Endometrium (tissue), 2 donors: ENCODE results near the gene GNB1.
"Not testable (repeated sequence)": the region's sequence is repeated elsewhere in the genome, so short reads cannot be mapped to it uniquely, and the experiment has no call there.

ENCODE experiments used
- FAIRE-seq: peaks from 2 replicates; lab custom pipeline; 2012; peaks lifted over from hg19 to GRCh38; lab: Jason Lieb, UNC
- donor health status: control.
- donor health status: control.

Gene GNB1

DNA sequence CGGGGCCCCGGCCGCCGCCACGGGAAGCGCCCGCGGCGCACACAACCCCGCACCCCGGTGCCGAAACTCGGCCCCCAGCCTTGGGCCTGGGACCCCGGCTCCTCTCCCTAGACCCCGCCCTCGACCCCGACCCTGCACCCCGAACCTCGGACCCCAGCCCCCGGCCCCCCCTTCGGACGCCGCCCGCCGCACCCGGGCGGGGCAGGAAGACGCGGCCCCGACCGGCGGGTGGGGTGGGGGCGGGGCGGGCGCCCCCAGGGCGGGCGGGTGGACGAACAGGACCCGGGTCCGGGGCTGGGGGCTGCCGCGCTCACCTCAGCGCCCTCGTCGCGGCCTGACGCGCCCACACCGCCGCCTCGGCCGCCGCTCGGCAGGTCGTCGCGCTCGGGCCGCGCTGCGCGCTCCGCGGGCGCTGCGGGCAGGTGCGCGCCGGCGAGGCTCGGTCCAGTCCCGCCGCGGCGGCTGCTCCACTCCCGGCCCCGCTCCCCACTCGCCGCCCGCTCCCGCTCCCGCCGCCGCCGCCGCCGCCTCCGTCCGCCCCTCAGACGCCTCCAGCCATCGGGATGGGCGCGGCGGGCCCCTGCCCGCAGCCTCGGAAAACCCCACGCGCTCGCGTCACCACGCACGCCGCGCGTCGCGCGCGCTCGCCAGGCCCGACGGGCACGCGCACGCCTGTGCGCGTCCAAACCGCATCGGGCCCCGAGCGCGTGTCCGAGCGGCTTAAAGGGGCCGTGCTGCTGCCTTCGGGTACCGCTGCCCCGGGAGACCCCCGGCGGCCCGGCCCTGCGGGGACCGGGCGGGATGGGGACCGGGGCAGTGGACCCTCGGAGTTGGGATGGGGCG, at the start of gene GNB1:
GNB1 (minus strand) TSS at position 582 of the 843 bp plus-strand sequence. CDS start 65,634 bp downstream, outside the sequence.
- no peak for FAIRE-seq

DNA sequence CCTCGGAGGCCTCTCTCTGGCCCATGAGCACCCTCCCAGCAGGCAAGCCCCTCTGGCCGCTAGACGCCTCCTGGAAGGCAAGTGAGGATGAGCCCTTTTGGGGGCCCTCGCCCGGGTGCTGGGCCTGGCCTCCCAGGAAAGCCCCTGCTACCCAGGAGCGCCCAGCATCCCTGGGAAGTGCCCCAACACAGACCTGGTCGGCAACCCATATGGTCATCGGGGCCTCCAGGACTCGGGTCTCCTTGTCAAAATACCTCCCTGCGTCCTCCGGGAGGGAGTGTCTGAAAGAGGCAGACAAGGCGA, 49.2 kb upstream of the GNB1 start:
- FAIRE-seq: no peak

DNA sequence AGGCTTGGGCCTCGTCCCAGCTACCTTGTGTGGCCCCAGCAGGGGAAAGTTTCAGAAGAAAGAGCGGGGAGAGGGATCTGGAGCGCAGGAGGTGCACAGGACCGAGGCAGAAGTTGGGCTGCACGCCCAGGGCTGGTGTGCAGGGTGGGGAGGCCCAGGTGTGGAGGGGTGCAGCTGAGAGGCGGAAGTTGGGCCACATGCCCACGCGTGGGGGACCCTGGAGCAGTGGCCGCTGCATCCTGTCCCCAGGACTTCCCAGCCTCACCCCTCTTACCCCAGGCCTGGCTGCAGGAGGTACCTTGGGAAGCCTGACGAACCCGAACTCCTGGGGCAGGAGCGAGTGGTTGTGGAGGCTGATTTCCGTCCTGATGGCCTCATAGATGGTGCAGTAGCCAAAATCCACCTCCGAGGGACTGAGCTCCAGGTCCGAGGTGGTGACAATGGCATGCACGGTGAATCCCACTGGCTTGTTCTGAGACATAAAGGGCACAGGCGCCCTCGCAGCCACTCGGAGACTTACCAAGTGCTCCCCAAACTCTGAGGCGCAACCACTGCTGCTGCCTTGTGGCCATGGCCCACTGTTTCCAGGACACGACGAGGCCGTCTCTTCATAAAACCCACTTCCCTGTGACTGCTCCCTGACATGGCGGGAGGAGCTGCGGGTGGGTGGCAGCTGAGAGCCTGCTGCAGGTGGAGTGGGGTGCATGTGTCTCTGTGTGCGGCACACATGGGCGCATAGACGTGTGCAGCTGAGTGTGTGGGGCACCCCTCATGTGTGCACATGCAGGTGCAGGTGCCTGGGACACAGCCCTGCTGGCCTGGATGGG, 48.6 kb upstream of the GNB1 start:
- FAIRE-seq: no peak

DNA sequence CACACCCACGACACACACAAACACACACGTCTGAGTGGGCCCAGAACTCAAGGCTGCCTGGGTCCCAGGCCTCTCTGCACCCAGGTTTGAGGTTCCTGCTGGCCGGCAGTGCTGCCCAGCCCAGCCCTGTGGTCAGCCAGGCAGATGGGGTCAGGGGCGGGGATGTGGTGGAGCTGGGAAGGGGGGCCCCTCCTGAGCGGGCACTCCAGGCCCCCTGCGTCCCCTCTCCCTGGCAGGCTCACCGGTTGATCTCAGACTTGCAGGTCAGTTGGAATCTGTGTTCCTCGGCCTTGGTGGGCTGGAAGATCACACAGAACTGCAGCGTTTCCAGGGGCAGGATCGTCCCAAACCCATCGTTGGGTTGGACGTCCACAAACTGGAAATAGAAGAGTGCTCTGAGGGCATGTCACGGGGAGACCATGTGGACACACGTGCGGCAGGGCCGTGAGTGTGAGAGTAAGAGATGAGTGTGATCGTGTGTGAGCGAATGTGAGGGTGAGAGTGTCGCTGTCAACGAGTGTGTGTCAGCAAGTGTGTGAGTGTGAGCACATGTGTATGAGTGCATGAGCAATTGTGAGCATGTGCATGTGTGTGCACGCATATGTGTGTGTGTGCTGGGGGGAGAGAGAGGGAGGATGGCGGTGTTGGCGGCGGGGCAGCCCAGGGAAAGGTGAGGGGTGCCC, 47.9 kb upstream of the GNB1 start:
- FAIRE-seq: no peak

DNA sequence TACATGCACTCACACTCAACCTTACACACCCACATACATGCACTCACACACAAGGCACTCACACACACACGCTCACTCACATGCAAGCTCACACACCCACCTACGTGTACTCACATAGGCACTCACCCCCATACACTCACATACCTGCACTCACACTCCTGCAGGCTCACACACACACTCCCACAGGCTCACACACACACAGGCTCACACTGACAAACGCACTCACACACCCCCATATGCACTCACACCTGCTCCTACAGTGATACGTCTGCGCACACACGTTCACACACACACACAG, 47.3 kb upstream of the GNB1 start:
- FAIRE-seq: no peak

DNA sequence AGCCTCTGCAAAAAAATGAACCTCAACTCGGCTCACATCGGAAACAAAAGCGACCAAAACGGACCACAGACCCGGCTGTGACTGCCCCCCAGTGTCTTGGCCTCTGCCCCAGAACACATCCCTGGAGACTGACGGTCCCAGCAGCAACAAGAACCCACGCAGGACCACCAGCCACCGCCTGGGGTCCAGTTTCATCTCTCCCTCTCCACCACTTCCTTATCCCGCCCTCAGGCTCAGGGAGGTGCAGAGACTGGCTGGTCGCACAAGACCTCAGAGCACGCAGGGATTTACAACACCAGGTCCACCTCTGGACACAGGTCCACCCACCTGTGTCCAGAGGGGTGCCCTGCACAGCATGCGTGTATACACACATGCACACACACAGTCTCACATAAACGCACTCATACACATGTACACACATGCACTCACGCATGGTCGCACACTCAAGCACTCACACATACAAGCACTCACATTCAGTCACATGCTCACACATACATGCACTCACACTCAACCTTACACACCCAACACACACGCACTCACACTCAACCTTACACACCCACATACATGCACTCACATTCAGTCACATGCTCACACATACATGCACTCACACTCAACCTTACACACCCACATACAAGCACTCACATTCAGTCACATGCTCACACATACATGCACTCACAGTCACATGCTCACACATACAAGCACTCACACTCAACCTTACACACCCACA, 46.8 kb upstream of the GNB1 start:
- no peak for FAIRE-seq

DNA sequence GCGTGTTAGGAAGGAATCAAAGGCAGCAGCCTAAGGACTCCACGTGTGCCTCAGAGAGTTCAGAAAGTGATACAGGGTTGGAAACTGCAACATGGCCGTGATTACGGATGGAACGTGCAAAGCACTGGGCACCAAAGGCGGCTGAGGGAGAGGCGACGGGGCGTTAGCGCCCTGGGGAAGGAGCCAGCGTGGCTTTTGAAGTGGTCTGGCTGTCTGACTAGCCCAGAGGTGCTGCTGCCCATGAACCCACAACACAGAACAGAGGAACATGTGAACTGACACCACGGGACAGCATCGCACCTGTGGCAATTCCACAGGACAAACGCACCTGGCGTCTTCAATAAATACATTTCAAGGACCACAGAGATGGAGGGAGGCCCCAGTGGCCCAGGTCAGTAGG, 46.2 kb upstream of the GNB1 start:
- FAIRE-seq: no peak

DNA sequence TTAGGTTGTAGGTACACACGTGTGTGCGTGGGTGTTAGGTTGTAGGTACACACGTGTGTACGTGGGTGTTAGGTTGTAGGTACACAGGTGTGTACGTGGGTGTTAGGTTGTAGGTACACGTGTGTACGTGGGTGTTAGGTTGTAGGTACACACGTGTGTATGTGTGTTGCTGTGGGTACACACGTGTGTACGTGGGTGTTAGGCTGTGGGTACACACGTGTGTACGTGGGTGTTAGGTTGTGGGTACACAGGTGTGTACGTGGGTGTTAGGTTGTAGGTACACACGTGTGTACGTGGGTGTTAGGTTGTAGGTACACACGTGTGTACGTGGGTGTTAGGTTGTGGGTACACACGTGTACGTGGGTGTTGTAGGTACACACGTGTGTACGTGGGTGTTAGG, 44.0 kb upstream of the GNB1 start:
- FAIRE-seq: not testable (repeated sequence)

DNA sequence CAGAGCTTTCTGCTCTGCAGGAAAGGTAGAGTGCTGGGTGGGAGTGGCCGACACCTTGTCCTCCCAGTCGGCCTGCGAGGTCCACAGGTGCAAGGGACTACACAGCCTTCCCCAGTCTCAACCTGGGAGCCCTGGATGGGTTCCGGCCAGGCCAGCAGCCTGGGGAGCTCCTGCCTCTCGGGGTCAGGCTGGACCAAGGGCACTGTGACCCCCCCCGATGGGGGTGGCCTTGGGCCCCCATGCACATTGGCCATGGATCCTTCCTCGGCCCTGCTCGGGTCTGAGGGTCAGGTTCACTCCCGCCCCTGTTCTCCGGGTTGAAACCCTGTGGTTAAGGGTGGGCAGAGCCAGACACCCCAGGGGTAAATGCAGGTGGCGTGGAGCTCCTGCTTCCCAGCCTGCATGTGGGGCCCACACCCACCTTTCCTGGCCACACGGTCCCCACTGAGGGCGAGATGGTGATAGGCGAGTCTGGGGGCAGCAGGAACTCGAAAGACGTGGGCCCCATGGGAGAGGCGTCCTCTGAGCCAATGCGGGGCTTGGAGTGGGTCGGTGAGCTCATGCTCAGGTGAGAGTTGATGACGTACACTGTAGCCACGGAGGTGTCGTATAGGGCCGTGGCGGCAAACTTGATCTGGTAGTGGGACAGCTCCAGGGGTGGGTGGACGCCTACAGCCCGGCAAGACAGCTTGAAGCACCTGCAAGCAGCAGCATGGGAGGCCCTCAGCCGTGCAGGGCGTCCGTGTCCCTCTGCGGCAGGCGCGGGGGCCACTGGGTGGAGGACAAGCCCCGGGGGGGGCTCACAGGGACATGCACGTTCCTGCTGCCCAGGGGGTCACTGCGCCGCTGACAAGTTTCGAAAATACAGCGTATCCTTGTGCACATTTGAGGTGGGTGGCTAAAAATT, 39.0 kb upstream of the GNB1 start:
- FAIRE-seq: no peak

DNA sequence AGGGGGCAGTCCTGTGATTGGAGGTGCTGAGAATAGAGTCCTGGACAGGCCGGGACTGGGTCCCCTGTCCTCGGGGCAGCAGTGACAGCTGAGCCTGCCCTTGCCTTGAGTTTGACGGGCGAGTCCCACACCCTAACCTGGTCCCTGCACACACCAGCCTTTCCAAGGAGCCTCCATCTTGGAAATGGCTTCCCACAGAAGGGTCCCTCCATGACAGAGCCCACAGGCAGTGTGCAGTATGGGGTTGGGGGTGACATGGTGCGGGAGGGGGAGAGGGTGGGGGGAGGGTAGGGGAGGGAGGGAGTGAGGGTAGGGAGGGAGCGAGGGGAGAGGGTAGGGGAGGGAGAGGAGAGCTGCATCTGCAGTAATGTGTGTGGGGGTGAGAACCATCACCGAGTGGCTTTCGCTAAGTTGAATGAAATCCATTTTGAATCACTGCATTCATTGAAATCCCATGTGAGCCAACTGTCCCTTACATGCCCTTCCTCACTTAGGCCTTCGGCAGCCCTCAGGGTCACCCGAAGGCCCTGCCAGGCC, 38.3 kb upstream of the GNB1 start:
- FAIRE-seq: no peak

DNA sequence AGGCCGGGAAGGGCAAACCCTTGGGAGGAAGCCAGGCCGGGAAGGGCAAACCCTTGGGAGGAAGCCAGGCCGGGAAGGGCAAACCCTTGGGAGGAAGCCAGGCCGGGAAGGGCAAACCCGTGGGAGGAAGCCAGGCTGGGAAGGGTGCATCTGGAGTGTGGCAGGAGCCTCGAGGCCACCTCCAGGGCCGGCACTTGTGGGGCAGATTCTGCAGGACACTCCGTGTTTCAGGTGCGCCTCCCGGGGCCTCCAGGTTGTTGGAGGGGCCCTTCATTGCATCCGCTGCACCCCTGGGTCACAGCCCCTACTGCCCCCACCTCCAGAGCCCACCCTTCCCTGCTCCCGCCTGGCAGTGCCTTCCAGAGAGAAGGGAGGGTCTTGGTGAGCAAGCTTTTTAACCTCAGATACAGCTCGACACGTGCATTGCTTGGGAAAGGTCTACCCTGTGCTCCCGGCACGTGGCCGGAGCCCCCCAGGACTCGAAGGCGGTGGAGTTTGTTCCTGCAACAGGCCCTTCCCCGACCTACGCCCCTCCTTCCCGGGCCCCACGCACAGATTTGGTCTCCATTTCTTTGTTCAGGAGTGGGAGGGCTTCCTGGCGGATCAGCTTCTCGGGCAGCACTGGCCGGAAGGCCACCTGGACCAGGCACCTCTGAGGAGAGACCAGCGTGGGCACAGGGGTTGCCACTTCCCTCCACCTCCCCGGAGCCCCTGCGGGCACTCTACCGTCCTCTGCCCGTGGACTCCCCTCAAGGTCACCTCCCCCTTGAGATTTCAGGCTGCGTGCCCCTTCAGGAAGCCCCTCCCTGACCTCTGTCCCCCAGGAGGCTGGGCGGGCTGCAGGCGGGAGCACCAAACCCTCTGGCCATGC, 37.6 kb upstream of the GNB1 start:
- FAIRE-seq: no peak

DNA sequence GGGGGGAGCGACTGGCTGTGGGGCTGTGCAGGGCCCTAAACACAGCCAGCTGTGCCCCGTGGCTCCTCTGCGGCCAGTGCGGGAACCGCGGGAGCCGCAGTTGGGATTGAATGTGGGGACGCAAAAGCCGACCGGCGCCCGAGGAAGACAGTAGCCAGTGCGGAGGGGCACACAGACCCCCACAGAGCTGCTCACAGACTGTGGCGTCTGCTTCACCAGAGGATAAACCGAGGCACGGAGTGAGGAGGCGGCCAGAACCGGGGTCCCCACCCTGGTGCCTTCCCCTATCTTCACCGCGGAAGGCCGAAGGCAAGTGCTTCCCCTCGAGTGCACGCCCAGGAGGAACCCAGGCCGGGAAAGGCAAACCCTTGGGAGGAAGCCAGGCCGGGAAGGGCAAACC, 36.9 kb upstream of the GNB1 start:
- FAIRE-seq: no peak

DNA sequence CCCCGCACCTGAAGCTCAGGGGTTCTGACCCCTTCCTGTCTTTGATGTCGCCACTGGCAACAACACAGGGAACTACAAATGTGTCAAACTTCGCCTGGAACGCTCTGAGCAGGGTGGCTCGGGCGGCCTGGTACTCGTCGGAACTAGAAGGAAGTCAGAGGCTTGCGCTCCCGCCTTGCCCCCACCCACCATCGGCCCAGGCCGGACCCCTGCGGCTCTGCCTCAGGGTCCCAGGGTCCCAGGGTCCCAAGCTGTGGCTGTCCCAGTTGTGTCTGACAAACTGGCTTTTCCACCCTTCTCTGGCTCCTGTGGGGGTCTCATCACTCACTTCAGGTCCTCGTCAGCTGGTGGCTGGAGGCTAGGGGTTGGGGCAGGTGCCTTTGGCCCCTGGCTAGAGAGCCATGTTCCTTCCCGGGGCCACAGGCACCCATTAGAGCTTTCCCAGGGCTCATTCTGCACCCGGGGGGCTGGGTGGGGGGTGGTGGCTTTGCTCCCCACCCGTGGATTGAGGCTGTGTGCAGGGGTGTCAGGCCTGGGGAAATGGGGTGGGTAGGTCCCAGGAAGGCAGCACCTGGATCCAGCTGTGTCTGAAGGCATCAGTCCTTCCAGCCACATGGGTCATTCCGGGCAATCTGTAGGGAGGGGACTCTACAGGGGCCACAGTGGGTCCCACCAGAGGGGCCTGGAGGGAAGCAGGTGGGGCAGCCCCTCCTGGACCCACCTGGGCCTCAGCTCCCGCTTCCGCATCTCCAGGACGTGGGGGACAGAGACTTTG, 36.2 kb upstream of the GNB1 start:
- no peak for FAIRE-seq

DNA sequence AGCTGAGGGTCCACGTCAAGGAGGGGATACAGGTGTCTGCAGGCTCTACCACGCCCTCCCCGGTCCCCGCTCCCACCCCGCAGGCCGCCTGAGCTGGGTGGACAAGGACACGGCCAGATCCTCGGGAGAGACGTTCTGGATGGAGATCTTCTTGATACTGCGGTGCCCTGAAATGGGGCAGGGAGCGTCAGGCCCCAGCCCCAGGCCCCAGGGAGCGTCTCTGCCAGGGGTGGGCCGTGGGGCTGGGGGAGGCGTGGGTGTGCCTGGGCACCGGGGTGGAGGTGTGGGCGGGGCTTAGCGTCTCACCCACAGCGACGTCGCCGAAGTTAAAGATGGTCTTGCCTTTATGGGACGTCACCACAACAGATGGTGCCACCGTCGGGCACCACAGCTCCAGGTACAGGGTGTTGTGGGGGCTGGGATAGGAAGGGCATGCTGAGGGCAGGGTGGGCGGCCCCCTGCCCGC, 35.5 kb upstream of the GNB1 start:
- FAIRE-seq: no peak

DNA sequence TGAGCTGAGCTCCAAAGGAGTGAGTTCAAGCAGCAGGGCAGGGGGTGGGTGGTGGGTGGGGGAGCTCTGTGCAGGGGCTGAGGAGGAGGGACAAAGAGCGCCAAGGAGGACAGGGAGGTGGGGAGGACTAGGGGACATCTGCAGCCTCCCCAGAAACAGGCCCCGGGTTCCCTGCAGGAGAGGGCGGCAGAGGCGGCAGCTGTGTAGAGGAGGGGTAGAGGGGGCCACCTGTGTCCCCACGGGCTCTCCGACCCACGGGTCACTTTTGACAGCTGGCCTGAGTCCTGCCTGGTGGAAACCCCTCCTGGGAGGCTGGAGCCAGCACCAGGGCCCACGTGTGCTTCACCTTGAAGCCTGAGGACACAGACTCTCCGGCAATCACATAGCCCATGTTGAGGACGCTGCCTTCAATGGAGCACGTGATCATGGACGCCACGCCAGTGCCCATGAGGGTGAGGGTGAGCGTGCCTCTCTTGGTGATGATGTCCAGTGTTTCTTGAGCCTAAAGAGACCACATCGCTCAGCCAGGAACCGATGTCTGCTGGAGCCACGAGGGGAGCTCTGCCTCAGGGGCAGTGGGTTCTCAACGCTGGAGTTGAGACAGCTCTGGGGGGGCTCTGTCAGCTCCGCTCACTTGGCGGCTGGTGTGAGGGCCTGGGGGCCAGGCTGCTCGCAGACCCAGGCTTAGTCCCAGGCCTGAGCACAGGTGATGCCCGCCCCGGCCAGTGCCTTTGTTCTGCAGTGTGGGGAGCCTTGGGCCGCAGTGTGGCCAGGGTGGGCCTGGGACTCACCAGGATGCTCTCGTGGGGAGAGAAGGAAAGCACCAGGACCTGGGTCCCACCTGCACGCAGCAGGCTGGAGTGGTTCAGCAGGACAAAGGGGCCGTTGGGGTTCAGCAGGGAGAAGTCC, 34.8 kb upstream of the GNB1 start:
- FAIRE-seq: no peak

DNA sequence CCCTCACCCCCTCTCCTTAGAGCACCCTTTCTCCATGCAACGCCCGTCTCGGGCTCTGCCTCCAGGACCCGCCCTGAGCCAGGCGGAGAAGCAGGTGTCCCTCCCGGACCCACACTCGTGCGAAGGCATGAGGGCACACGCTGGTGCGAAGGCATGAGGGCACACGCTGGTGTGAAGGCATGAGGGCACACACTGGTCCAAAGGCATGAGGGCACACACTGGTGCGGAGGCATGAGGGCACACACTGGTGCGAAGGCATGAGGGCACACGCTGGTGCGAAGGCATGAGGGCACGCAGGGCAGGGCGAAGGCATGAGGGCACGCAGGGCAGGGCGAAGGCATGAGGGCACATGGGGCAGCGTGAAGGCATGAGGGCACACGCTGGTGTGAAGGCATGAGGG, 34.0 kb upstream of the GNB1 start:
- no peak for FAIRE-seq

DNA sequence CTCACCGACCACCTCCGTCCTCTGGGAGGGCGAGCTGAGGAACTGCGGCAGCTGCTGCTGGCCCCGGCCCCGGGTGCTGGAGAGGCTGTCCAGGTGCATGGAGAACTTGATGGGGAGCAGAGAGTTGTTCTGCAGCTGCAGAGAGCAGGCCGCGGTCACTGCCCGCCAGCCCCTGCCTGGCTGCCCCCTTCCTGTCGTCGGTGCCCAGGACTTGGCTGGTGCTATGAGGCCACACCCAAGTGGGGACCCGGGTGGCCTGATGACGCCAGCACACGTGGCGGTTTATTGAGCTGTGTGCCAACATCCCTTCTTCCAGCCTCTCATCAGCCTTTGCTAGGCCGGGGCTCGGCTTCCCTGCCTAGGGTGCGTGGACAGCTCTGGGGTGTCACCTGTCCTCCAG, 33.5 kb upstream of the GNB1 start:
- FAIRE-seq: no peak
